Stimulated activated CD4-positive, alpha-beta T cell treated with anti-CD3 and anti-CD28 coated beads, Interleukin-4, amount 100 ng/mL, for 48 hours (primary cell): ENCODE measurements around the gene TTC33.
"Not testable (repeated sequence)": the region's sequence is repeated elsewhere in the genome, so short reads cannot be mapped to it uniquely, and the experiment has no call there.

ENCODE experiments used
- DNase-seq, 2 donors: peaks; one replicate each; pipeline ENCODE4 v3.0.0-alpha.2; 2020; ENCODE audit warnings: low read depth in 2 of 2

TTC33 gene

DNA sequence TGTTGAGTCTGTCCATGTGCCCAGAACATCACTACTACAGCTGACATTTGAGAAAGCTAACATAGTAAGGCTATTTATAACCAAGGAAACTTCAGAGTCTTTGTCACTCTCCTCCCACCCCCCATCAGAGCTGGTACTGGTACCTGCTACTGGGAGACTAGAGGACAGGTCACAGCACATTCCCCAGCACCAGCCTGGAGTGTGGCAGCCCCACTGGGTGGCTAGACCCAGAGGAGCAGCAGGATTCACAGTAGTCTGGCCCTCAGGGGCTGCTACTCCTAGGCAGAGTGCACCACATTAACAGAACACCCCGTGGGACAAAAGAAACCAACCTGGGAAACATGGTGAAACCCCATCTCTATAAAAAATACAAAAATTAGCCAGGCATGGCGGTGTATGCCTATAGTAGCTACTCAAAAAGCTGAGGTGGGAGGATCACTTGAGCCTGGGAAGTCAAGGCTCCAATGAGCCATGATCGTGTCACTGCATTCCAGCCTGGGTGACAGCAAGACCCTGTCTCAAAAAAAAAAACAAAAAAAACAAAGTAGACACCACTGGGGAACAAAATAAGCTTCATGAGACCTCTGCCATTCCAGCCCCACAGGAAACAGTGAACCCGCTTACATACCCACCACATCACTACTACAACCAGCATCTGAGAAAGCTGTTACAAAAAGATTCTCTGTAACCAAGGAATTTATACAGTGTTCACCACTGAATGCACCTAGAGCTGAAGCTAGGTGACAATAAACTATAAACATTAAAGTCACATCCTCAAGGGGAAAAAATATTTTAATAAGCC lies 102.3 kb downstream of the TTC33 start:
- DNase-seq: no peak

- DNase-seq: no peak
Measured at GRCh38 chr5:40652441-40653220, 103.1 kb downstream of the TTC33 start.

DNA sequence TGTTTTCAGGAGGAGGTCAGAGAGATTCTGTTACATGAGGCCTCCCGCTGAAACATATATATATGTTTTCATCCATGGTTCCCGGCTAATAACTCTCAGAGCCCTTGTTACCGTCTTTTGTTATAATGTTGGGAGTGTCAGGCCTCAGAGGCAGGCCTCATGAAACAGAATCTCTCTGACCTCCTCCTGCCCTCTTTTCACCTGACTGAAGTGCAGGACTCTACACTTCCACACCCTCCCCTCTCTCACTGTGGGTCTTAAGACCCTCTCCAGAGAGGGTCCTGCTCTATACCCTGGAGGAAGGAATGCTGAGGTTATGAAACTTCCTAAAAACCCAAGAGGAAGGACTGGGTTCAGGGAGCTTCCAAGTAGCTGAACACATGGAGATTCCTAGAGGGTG lies 104.6 kb downstream of the TTC33 start:
- DNase-seq: no peak

DNA sequence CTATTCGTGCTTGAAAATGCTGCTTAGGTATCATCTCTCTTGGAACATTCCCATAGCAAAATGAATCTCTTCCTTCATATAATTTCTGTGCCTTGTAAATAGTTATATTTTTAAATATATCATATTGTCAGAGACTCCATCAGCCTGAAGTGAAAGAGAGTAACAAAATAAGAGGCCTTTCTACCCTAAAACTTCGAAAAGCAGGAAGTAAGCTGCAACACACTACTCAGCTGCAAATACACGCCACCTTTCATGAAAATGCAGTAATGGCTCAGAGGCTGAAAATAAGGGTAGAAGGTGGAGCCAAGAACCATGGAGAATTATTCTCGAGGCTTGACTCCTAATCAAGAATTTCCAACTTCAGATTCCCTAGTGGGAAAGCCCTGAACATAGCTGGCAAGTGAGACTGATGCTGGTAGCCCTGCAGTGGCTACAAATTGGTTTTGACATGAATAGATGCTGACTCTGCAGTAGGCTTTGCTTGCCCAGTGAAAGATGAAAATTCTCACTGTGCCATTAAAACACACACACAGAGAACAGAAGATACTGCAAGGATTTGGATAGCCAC lies 106.2 kb downstream of the TTC33 start:
- DNase-seq: no peak

DNA sequence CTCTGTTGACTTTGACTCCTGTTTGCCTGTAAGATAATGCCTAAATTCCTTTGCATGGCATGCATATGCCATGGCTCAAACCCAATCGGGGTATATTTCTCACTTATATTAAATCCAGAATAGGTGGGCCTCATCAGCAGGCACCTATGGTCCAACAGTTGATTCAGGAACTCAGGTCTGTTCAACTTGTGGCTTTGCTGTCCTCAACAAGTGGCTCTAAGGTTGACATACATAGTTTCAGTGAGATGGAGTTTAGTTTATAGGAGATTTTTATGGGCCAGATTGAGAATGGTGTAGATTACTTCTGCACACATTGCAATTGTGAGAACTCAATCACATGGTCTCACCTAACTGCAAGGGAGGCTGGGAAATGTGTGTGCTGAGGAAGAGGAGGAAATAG lies 107.6 kb downstream of the TTC33 start:
- no peak for DNase-seq

DNA sequence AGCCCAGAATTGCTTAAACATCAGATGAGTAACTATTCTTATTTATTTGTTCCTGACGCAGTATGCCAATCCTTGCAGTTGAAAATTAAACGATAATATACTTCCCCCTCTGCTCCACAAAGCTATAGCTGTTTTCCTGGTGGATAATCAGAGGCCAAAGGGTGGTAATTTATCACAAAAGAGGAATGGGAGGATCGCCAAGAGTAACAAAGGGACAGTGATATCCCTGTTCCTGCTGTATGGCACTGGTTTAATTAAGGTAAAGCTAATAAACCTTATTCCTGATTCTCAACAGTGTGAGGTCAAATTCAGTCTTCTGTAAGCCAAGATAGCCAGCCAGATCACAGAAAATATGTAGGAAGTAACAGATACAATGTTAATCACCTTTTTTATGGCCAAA lies 109.5 kb downstream of the TTC33 start:
- DNase-seq: no peak

DNA sequence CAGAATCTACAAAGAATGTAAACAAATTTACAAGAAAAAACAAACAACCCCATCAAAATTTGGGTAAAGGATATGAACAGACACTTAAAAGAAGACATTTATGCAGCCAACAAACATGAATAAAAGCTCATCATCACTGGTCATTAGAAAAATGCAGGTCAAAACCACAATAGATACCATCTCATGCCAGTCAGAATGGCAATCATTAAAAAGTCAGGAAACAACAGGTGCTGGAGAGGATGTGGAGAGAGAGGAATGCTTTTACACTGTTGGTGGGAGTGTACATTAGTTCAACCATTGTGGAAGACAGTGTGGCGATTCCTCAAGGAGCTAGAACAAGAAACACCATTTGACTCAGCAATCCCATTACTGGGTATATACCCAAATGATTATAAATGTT lies 116.2 kb downstream of the TTC33 start:
- DNase-seq: not testable (repeated sequence)

- DNase-seq: no peak
Measured at GRCh38 chr5:40634593-40634992, 121.2 kb downstream of the TTC33 start.

GRCh38 chr5:40634154-40634553 lies 121.6 kb downstream of the TTC33 start:
- DNase-seq: no peak

DNA sequence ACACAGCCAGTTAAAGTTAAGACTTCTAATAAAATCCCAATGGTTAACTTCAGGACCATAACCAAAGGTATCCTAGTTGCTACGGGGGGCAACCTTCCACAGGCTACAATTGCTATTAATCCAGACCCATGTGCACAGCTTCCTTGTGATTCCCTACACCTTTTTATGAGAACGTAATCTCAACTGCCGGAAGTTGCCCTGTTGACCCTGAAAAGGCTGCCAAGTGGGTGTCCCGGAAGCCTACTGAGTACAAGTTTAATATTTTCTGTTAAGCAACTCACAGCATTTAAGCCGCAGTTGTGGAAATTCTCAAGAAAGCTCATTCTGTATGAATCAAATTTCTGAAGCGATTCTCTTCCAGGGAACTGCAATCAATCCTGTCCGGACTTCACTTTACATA lies 124.5 kb downstream of the TTC33 start:
- DNase-seq: no peak

DNA sequence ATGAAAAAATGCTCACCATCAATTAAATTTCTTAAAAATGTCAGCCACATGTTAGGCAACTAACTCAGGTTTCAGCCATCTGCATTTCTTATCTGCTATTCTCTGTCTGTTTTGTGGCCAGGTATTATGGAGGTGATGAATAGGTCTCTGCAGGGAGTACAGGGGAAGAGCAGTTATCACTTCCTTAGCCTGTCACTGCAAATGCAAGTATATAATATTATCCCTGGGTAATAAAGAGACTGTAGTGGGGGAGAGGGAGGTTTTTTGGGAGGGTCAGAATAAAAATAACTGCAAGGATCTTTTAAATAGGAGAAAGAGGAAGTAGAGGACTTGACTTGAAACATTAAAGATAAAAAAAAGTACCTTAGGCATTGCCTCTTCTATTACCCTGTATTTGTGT lies 125.6 kb downstream of the TTC33 start:
- no peak for DNase-seq

GRCh38 chr5:40628407-40628806 lies 127.4 kb downstream of the TTC33 start:
- DNase-seq: no peak

DNA sequence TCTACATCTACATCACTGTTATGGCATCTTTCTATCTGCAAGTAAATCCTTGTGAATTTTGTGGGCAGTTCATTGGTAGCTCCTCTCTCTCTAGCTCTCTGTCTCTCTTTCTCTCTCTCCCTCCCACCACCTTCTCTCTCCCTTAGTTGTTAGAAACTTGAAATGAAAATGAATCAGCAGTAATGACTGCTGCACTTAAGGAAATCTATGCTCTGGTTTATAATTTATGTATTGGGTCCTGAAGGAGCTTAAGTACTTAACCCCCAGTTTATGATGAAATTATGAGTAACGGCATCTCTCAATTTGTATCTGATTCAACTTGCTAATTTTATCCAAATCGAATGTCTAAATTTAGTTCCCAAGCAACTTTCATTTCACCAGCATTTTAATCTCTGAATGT lies 128.1 kb downstream of the TTC33 start:
- DNase-seq: no peak

- DNase-seq: no peak
Measured at GRCh38 chr5:40626801-40627200, 129.0 kb downstream of the TTC33 start.

- DNase-seq: no peak
Measured at GRCh38 chr5:40623480-40624420, 132.0 kb downstream of the TTC33 start.

- DNase-seq: no peak
Measured at GRCh38 chr5:40622463-40623252, 133.1 kb downstream of the TTC33 start.

- no peak for DNase-seq
Measured at GRCh38 chr5:40619421-40619820, 136.3 kb downstream of the TTC33 start.

GRCh38 chr5:40618926-40619325 lies 136.8 kb downstream of the TTC33 start:
- DNase-seq: no peak

DNA sequence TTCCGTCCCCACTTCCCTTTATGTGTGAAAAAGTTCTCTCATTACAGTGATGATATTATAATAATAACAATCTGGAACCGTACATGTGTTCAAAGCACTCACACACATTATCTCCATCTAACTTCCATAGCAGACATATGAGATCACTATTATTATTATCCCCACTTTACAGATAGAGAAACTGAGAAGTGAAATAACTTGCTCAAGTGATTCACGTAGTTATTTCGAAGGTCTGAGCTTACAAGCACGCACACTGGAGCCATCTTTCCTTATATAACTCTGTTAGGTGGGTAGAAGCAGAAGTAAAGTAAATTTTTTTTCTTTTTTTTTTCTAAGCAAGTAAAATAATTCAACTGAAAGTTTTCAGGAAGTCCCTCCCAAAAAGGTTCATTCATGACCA lies 139.0 kb downstream of the TTC33 start:
- no peak for DNase-seq

- no peak for DNase-seq
Measured at GRCh38 chr5:40615586-40616170, 140.1 kb downstream of the TTC33 start.
